ENCODE data around the gene FAM107B.

GRCh38 chr10:14564268-14564744 is 210.4 kb downstream of the FAM107B start:
- TF ChIP-seq CTCF (IDR thresholded peaks at IDR 0.05) (no peak), POLR2A (IDR thresholded peaks at IDR 0.05) (no peak), POLR2AphosphoS5 (IDR thresholded peaks at IDR 0.05) (no peak), EP300 (IDR thresholded peaks at IDR 0.05) (no peak)

Data from gastroesophageal sphincter (tissue), 3 donors.